Measurements from ENCODE around the gene FYB2. TPM values are rescaled to one million over a fixed set of nuclear protein-coding genes. Genes with fewer than 3 reads are reported as not detected.

Gene FYB2
- total RNA-seq, 1 donor from 2014 or later = not detected

- H3K27me3 Mint-ChIP-seq (ENCODE audit: unreplicated experiment) = no peaks in the 10 kb centered on the region
- TF ChIP-seq, protein P1, sequence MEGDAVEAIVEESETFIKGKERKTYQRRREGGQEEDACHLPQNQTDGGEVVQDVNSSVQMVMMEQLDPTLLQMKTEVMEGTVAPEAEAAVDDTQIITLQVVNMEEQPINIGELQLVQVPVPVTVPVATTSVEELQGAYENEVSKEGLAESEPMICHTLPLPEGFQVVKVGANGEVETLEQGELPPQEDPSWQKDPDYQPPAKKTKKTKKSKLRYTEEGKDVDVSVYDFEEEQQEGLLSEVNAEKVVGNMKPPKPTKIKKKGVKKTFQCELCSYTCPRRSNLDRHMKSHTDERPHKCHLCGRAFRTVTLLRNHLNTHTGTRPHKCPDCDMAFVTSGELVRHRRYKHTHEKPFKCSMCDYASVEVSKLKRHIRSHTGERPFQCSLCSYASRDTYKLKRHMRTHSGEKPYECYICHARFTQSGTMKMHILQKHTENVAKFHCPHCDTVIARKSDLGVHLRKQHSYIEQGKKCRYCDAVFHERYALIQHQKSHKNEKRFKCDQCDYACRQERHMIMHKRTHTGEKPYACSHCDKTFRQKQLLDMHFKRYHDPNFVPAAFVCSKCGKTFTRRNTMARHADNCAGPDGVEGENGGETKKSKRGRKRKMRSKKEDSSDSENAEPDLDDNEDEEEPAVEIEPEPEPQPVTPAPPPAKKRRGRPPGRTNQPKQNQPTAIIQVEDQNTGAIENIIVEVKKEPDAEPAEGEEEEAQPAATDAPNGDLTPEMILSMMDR (IDR thresholded peaks at IDR 0.05; ENCODE audit: partially characterized antibody, unreplicated experiment) = no peak
- no peaks in the 10 kb centered on the region for H3K4me1 Mint-ChIP-seq (ENCODE audit: low read depth, unreplicated experiment)
- no peak for DNase-seq
- H3K4me3 Mint-ChIP-seq (ENCODE audit: unreplicated experiment) = no peak within 1 kb of the TSS
- H3K27ac Mint-ChIP-seq (ENCODE audit: unreplicated experiment) = no peak within 1 kb of the TSS
- H3K9me3 Mint-ChIP-seq (ENCODE audit: unreplicated experiment) = no peaks in the 10 kb centered on the region
- no peaks in the 10 kb centered on the region for H3K36me3 Mint-ChIP-seq (ENCODE audit: unreplicated experiment)
These were observed 35.4 kb upstream of the FYB2 start, which contains the start of gene C8A for GRCh38 chr1:56854521-56855099. TSS of gene C8A (plus strand) at chr1:56854797. CDS start at chr1:56854902, 105 bp downstream.

GRCh38 chr1:56852476-56852875 lies 33.3 kb upstream of the FYB2 start:
- H3K36me3 Mint-ChIP-seq (ENCODE audit: unreplicated experiment) = no peaks in the 10 kb centered on the region
- TF ChIP-seq, protein P1 (IDR thresholded peaks at IDR 0.05; ENCODE audit: partially characterized antibody, unreplicated experiment) = no peak
- no peak for DNase-seq
- no peak overlapping the region for H3K27ac Mint-ChIP-seq (ENCODE audit: unreplicated experiment)
- H3K4me3 Mint-ChIP-seq (ENCODE audit: unreplicated experiment) = no peak overlapping the region
- no peaks in the 10 kb centered on the region for H3K27me3 Mint-ChIP-seq (ENCODE audit: unreplicated experiment)
- no peaks in the 10 kb centered on the region for H3K9me3 Mint-ChIP-seq (ENCODE audit: unreplicated experiment)
- H3K4me1 Mint-ChIP-seq (ENCODE audit: low read depth, unreplicated experiment) = no peaks in the 10 kb centered on the region

- TF ChIP-seq, protein P1 (IDR thresholded peaks at IDR 0.05; ENCODE audit: partially characterized antibody, unreplicated experiment) = no peak
- Mint-ChIP-seq H3K36me3 (ENCODE audit: unreplicated experiment) (no peaks in the 10 kb centered on the region), H3K27ac (ENCODE audit: unreplicated experiment) (no peak overlapping the region), H3K9me3 (ENCODE audit: unreplicated experiment) (peaks cover 1% of the 10 kb centered on the region), H3K4me3 (ENCODE audit: unreplicated experiment) (no peak overlapping the region), H3K4me1 (ENCODE audit: low read depth, unreplicated experiment) (no peaks in the 10 kb centered on the region), H3K27me3 (ENCODE audit: unreplicated experiment) (no peaks in the 10 kb centered on the region)
- no peak for DNase-seq
These were observed 31.7 kb upstream of the FYB2 start for GRCh38 chr1:56850922-56851321.

- TF ChIP-seq, protein P1 (IDR thresholded peaks at IDR 0.05; ENCODE audit: partially characterized antibody, unreplicated experiment) = no peak
- no peak overlapping the region for H3K27ac Mint-ChIP-seq (ENCODE audit: unreplicated experiment)
- H3K36me3 Mint-ChIP-seq (ENCODE audit: unreplicated experiment) = no peaks in the 10 kb centered on the region
- peaks cover 1% of the 10 kb centered on the region for H3K9me3 Mint-ChIP-seq (ENCODE audit: unreplicated experiment)
- H3K4me1 Mint-ChIP-seq (ENCODE audit: low read depth, unreplicated experiment) = no peaks in the 10 kb centered on the region
- DNase-seq = no peak
- H3K4me3 Mint-ChIP-seq (ENCODE audit: unreplicated experiment) = no peak overlapping the region
- H3K27me3 Mint-ChIP-seq (ENCODE audit: unreplicated experiment) = no peaks in the 10 kb centered on the region
These were observed 31.2 kb upstream of the FYB2 start for GRCh38 chr1:56850411-56850810.

- Mint-ChIP-seq H3K27ac (ENCODE audit: unreplicated experiment) (no peak overlapping the region), H3K4me3 (ENCODE audit: unreplicated experiment) (no peak overlapping the region), H3K4me1 (ENCODE audit: low read depth, unreplicated experiment) (no peaks in the 10 kb centered on the region), H3K27me3 (ENCODE audit: unreplicated experiment) (no peaks in the 10 kb centered on the region), H3K9me3 (ENCODE audit: unreplicated experiment) (peaks cover 1% of the 10 kb centered on the region), H3K36me3 (ENCODE audit: unreplicated experiment) (no peaks in the 10 kb centered on the region)
- TF ChIP-seq, protein P1 (IDR thresholded peaks at IDR 0.05; ENCODE audit: partially characterized antibody, unreplicated experiment) = no peak
- DNase-seq = no peak
These were observed 30.5 kb upstream of the FYB2 start for GRCh38 chr1:56849750-56850149.

Data from glutamatergic neuron (in vitro differentiated cells).